ENCODE data around the gene SH2D3A. TPM values are rescaled to one million over a fixed set of nuclear protein-coding genes. Genes with fewer than 3 reads are reported as not detected.

SH2D3A gene
- total and polyA plus RNA-seq, 9 donors = 0.18 to 18.3 (median 1.5) TPM; not detected in 1

DNA sequence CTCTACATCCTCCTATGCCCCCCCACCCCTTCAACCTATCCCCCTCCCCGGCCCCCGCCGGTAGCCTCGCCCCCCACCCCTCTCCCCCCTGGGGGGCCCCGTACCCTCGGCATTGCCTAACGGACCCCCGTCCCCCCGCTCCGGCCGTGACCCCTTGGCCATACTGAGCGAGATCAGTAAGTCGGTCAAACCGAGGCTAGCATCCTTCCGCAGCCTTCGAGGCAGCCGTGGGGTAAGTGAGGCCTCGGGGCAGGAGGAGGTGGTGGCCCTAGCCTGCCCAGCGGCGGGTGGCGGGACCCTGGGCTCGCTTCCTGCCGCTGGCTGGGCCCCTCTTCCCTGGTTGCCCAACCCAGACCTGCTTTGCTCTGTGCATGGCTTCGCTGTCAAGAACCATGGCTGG lies 21.3 kb downstream of the SH2D3A start:
- no peak overlapping the region for H3K27ac ChIP-seq
- DNase-seq = peak in 1 of 5 donors; percentile 50
- no peak overlapping the region for H3K4me3 ChIP-seq
- 83 to 88% (median 85%) methylated on average over 24 of the region's 24 CpGs for WGBS, 3 donors
- intact Hi-C loops (cut with DNase I) = loop anchor here in 1 of 4 donors (10.0 kb wide), 1 partner anchor 531 kb away; no protein-coding TSS in a partner anchor
- H3K4me1 ChIP-seq (ENCODE audit: insufficient read depth) = peaks cover 14% of the 10 kb centered on the region
- H3K36me3 ChIP-seq = no peaks in the 10 kb centered on the region
- no peaks in the 10 kb centered on the region for H3K9me3 ChIP-seq
- TF ChIP-seq POLR2A (IDR thresholded peaks at IDR 0.05) = no peak
- no peak for TF ChIP-seq EP300 (IDR thresholded peaks at IDR 0.05)
- H3K27me3 ChIP-seq = no peaks in the 10 kb centered on the region

DNA sequence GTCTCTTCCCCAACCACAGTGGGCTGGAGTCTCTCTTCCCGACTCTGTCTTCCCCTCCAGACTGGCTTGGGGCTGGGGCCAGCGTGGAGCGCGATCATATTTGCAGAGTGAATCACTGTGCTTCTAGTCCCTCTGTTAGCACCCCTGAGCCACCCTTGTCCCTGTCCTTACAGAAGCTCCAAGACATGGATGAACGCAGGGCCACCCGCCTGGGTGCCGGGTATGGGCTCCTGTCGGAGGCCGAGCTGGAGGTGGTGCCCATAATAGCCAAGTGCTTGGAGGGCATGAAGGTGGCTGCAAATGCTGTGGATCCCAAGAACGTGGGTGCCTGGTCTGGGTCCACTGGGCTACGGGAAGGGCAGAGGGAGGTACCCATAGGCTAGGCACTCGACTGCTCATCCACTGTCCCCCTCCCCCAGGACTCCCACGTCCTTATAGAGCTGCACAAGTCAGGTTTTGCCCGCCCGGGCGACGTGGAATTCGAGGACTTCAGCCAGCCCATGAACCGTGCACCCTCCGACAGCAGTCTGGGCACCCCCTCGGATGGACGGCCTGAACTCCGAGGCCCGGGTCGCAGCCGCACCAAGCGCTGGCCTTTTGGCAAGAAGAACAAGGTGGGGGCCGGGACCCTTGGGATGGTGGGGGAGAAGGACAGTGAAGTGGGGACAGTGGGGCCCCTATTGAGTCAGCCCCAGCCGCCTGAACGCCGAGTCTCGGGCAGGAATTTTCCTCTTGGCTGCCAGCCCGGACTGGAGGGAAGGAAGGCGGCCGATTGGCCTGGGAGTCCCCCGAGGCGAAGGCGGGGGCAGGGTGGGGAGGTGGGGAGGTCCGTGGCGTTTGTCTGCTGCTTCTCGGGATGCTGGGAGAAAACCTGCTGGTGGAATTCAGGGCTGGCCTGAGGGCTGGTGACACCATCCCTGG lies 22.6 kb downstream of the SH2D3A start:
- no peaks in the 10 kb centered on the region for H3K9me3 ChIP-seq
- TF ChIP-seq, protein P1, sequence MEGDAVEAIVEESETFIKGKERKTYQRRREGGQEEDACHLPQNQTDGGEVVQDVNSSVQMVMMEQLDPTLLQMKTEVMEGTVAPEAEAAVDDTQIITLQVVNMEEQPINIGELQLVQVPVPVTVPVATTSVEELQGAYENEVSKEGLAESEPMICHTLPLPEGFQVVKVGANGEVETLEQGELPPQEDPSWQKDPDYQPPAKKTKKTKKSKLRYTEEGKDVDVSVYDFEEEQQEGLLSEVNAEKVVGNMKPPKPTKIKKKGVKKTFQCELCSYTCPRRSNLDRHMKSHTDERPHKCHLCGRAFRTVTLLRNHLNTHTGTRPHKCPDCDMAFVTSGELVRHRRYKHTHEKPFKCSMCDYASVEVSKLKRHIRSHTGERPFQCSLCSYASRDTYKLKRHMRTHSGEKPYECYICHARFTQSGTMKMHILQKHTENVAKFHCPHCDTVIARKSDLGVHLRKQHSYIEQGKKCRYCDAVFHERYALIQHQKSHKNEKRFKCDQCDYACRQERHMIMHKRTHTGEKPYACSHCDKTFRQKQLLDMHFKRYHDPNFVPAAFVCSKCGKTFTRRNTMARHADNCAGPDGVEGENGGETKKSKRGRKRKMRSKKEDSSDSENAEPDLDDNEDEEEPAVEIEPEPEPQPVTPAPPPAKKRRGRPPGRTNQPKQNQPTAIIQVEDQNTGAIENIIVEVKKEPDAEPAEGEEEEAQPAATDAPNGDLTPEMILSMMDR (IDR thresholded peaks at IDR 0.05) = no peak
- TF ChIP-seq EP300 (IDR thresholded peaks at IDR 0.05) (no peak), POLR2A (IDR thresholded peaks at IDR 0.05) (no peak)
- peak; percentile 90 to 94 (median 93) for DNase-seq
- H3K27me3 ChIP-seq = no peaks in the 10 kb centered on the region
- peak overlapping the region; percentile 16 for H3K4me3 ChIP-seq
- peak overlapping the region; percentile 51 for H3K27ac ChIP-seq
- intact Hi-C loops (cut with DNase I) = loop anchor here in 1 of 4 donors (10.0 kb wide), 1 partner anchor 530 kb away; no protein-coding TSS in a partner anchor
- 12 to 16% (median 14%) methylated on average over 38 to 41 of the region's 41 CpGs for WGBS, 3 donors
- peaks cover 14% of the 10 kb centered on the region for H3K4me1 ChIP-seq (ENCODE audit: insufficient read depth)
- no peaks in the 10 kb centered on the region for H3K36me3 ChIP-seq

DNA sequence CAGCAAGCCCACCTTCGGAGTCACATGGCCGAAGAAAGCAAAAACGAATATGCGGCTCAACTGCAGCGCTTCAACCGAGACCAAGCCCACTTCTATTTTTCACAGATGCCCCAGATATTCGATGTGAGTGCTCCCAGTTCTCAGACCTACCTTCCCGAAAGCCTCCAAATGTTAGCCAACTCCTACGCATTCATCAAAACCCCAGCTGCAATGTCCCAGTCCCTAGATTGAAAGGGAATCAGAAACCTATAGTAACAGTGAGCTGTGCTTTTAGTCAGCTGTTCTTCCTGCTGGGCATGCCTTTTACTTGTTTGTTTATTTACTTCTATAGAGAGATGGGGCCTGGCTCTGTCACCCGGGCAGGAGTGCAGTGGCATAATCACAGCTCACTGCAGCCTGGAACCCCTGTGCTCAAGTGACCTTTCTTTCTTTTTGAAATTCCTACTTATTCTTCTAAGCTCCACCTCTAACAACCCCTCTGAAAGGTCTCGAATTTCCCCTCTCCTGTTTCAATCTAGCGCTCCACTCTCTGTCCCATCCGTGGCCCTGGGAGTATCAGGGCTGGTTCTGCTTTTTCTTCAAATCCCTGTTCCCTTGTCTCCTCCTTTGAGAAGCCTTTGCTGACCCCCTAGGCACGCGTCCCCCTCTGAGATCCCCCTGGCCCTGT lies 23.4 kb downstream of the SH2D3A start:
- no peak for DNase-seq
- TF ChIP-seq, protein P1 (IDR thresholded peaks at IDR 0.05) = no peak
- TF ChIP-seq POLR2A (IDR thresholded peaks at IDR 0.05) = no peak
- no peak for TF ChIP-seq EP300 (IDR thresholded peaks at IDR 0.05)
- WGBS, 3 donors = 76 to 80% (median 80%) methylated on average over 15 of the region's 15 CpGs
- Histone ChIP-seq H3K27ac (peak overlapping the region; percentile 51), H3K9me3 (no peaks in the 10 kb centered on the region), H3K4me1 (ENCODE audit: insufficient read depth) (peaks cover 17% of the 10 kb centered on the region), H3K4me3 (no peak overlapping the region), H3K36me3 (no peaks in the 10 kb centered on the region), H3K27me3 (no peaks in the 10 kb centered on the region)
- intact Hi-C loops (cut with DNase I) = loop anchor here in 1 of 4 donors (10.0 kb wide), 1 partner anchor 529 kb away; no protein-coding TSS in a partner anchor

DNA sequence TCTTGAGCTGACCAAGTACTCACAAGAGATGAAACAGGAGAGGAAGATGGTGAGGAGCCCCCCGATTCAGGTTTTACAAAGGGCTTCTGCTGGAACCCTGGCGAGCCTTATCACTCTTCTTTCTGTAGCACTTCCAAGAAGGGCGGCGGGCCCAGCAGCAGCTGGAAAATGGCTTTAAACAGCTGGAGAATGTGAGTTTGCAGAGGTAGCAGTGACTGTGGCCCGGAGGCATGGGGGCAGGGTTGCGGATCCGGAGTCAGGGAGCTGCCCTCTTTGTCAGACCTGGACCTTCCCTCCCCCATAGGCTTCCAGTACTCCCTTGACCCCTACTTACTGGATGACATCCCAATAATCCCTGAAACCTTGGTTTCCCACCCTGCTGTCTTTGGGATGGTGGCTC lies 24.2 kb downstream of the SH2D3A start:
- H3K9me3 ChIP-seq = no peaks in the 10 kb centered on the region
- TF ChIP-seq EP300 (IDR thresholded peaks at IDR 0.05) = no peak
- TF ChIP-seq, protein P1 (IDR thresholded peaks at IDR 0.05) = no peak
- no peak for TF ChIP-seq POLR2A (IDR thresholded peaks at IDR 0.05)
- H3K27ac ChIP-seq = peak overlapping the region in 1 of 2 donors; percentile 5
- intact Hi-C loops (cut with DNase I) = loop anchor here in 1 of 4 donors (10.0 kb wide), 1 partner anchor 528 kb away; no protein-coding TSS in a partner anchor
- no peaks in the 10 kb centered on the region for H3K27me3 ChIP-seq
- no peak for DNase-seq
- no peaks in the 10 kb centered on the region for H3K36me3 ChIP-seq
- H3K4me3 ChIP-seq = no peak overlapping the region
- peaks cover 24% of the 10 kb centered on the region for H3K4me1 ChIP-seq (ENCODE audit: insufficient read depth)
- WGBS, 3 donors = 21 to 38% (median 24%) methylated on average over 7 of the region's 7 CpGs

Measured in ovary (tissue), 9 donors.